ENCODE data around the gene NTPCR.
A peak's percentile ranks its signal among the peaks of the same experiment; 100 is the strongest.

NTPCR gene

DNA sequence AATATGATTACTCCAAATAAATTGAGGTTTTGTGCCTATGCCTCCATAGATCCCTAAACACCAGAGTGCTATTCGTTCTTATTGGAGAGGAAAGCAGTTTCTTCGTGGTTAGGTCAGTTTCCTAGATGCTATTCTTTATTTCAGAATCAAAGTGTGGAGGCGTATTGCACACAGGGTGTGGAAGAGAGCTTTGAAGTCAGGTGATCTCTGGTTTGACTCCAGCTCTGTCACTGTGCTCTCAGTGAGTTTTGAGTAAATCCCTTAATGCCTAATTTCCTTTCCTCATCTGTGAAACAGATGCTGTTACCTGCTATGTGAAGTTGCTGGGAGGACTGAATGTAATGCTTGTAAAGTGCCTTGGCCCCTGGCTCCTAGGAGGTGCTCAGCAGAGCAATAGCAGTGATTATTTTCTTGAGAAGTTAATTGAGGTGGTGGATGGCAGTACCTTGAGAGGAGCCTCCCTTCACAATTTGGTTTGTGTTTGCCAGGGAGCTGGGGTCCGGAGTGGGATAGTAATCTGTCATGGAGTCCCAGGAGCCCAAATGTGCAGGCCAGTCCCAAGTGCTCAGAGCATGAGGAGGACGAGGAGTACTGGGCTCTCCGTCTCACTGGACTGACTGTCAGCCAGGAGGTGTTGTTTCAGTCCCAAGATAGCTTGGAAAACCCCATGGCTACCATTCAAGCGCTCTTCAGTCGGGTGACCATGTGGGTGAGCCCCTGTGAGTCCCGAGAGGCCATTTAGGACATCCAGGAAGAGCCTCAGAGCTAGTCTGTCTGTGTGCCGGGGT, 14.9 kb downstream of the NTPCR start:
- DNase-seq, result no peak

DNA sequence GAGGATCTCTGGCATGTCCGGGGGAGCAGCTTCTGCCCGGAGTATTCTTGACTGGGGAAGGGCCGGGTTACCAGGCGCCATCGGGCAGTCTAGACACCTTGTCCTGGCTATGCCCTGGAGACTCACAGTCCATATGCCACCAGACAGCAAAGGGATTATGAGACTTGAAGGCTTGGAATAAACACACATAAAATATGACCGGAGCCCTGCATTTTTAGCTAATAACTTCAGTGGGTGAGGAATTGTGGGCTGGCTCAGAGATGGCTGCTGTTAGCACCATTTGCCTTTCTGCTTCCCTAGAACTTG, 15.5 kb downstream of the NTPCR start:
- DNase-seq, result no peak

DNA sequence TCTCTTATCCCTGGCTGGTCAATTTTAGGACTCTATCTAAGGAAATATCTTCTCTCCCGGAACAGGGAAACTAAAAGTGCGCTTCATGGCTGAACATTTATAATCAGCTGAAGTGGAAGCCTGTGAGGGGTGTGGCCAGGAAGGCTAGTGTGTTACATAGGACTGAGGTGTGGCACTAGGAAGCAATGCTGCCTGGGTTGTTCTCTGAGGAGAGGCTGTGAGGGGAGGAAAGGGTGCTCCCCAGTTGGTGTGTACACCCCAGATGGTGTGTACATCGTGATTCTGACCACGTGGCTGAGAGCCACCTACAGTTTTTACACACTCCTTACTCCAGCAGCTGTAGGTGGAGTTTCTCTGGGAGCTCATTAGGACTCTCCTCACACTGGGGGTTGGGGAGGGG, 16.3 kb downstream of the NTPCR start:
- DNase-seq, result no peak

DNA sequence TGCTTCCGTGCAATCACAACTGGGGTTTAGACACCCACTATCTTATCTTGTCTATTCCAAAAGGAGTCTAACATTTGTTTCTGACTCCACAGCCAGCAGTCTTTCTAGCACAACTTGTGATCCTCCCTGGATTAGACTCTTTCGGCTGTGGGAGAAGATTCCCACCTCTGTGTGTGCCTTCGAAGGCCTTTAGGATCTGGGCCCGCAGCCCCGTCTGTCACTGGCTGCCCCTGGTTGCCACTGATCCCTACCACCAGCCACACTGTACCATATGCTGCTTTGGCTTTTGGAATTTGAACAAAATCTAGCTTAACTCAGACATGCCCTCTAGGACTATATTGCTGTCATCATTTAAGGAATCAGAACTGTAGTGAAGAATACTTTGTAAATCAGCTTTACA, 18.0 kb downstream of the NTPCR start:
- no peak for DNase-seq

DNA sequence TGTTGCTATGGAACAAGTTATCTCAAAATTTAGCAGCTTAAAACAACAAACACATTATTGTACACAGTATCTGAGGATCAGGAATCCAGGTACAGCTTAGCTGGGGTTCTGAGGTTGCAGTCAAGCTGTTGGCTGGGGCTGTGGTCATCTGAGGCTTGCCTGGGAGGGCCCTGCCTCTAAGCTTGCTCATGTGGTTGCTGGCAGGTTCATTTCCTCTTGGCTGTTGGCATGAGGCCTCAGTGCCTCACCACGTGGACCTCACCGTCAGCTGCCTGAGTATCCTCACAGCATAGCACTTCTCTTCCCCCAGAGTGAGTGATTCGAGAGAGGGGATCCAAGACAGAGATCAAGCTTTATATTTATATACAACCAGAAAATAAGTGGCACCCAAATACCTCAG, 18.6 kb downstream of the NTPCR start:
- DNase-seq, result no peak

DNA sequence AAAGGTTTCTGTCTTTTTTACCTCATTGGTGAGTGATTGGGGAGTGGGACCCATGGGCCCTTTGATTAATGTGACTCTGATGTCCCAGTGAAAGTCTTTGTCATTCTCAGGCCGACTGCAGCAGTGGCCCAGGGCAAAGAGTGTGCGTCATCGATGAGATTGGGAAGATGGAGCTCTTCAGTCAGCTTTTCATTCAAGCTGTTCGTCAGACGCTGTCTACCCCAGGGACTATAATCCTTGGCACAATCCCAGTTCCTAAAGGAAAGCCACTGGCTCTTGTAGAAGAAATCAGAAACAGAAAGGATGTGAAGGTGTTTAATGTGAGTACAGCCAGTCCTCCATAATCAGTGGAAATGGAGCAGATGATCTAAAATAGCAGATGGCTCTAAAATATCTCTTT, 19.4 kb downstream of the NTPCR start:
- no peak for DNase-seq

DNA sequence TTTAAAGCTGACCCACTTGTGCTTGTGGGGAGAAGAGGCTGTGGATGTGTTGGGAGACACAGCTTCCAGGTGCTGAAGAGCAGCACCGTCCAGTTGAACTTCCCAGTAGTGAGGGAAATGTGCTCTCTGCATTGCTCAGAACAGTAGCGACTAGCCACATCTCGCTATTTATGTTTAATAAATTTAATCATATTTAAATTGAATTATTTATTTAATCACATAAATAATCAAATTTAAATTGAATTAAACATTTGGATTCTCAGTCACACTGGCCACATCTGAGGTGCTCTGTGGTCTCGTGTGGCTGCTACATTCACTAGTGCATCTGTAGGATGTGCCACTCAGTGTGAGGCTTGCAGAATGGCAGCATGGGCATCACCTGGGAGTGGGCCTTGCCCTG, 20.1 kb downstream of the NTPCR start:
- no peak for DNase-seq

DNA sequence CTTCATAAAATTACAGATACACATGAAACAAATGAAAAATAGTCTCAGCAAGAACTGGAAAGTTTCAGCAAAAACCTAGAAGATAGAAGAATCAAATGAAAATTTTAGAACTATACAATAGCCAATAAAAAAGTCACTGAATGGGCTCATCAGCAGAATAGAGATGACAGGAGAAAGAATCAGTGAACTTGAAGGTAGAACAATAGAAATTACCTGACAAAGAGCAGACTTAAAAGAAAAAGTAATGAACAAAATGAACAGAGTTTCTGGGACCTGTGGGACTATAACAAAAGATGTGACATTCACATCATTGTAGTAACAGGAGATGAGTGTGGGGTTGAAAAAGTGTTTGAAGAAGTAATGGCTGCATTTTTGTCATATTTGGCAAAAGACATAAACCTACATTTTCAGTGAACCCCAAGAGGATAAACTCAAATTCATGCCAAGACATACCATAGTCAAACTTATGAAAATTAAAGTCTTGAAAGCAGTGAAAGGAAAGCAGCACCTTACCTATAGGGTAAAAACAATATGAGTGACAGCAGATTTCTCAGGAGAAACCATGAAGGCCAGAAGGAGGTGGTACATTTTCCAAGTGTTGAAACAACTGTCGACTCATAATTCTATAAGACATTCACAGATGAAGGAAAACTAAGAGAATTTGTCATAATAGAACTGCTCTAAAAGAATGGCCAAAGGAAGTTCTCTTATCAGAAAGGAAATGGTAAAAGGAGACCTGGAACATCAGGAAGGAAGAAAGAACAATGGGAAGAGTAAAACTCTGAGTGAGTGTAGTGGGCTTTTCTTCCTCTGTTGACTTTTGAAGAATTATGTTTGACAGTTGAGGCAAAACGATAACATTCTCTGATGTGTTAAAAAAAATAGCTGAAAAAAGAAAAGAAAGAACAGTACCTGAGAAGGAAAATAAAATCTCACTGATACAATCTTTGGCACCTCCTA, 23.5 kb downstream of the NTPCR start:
- DNase-seq, result no peak

DNA sequence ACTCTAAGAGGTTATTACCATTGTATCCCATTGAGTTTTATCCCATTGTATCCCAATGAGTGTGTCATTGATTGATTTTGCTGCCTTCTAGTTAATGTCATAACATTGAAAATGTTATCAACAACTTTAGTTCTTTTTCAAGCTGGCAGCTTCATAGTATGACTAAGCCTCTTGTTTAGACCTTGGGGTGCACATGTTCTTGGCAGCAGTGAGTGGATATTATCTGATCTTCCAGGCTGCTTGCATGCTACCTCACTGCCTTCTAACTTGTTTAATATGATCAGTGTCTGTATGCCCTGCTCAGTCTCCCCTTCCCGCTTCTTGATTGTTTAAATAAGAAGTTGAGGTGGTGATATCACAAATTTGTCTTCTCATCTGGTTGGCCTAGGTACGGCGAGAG, 24.6 kb downstream of the NTPCR start:
- DNase-seq, result no peak

DNA sequence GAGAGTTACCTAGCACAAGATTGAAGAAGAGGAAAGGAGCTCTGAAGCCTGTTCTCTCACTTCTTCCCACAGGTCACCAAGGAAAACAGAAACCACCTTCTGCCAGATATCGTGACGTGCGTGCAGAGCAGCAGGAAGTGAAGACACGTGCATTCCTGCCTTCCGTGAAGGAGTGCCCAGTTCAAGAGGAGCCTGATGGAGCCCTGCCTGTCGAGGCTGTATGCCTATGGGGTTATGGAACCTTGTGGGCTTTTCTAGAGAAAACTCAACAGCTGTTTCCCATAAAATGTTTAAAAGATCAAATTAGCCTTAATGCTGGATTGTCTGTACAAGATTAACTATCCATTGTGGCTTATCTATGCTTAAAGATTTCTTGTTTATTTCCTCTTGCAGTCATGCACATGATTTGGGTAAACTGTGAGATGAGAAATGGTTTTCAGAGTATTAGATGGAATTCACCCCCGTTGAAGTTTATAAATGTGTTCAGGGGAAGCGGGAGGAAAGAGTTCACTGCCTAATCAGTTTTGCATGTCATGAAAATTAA, 27.8 kb downstream of the NTPCR start:
- peak; percentile 26 for DNase-seq

DNA sequence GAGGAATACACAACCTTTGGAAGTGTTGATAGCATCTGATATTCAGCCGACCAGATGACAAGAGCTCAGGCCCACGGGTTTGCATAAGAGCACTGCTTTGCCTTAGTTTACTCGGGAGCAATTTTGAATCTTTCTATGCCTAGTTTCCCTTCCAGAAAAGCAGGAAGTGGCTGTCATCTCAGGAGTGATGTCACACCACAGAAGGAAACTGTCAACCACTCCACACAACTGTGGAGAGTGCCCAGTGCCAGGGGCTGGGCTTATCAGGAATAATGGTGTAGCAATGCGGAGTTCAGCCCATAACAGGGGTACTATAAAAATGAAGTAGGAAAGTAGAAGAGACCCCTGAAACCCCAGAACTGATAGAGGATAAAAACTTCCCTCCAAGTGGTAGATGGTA, 28.4 kb downstream of the NTPCR start:
- DNase-seq, result no peak

DNA sequence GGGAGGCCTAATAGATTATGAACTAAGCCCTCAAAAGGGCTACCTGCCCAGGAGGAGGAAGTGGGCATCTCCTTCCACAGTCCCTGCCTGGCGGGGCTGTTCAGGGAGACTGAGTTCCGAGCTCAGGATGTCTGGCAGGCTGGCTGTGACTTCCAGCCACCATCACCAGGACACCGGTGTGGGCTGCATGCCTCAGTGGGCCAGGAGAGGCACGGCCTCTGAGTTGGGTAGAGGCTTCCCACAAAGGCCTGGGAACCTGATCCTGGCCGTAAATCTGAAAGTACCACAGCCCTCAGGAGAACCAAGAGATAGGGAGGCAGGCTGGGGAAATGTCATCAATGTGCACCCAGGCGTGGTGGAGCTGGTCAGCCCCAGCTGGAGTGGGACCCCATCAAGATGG, 29.1 kb downstream of the NTPCR start:
- DNase-seq, result no peak

DNA sequence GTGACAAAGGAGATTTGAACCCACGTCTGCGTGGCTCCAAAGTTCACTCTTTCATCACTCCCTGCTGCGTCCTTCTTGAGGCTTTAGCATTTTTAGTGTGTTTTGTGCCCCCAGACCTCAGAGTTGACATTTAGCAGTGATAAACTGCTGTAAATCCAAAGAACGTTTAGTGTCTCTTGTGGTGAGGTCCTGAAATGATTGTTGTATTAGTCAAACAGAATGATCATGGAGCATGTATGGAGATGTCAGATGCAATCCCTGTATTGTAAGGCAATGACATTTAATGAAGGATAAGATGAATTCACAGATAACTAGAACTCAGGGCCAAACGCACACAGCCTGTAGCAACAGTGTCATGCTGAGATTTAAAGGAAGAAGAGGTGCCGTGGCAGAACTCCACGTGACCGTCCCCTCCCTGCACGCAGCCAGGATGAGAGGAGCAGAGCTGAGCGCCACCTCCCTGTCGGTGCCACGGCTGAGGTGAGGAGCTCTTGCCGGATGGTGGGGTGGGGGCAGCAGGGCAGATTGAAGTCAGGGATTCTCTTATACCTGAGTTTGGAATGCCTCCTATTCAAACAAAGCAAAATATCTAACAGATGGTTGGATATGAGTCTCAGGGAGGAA, 30.1 kb downstream of the NTPCR start:
- no peak for DNase-seq

DNA sequence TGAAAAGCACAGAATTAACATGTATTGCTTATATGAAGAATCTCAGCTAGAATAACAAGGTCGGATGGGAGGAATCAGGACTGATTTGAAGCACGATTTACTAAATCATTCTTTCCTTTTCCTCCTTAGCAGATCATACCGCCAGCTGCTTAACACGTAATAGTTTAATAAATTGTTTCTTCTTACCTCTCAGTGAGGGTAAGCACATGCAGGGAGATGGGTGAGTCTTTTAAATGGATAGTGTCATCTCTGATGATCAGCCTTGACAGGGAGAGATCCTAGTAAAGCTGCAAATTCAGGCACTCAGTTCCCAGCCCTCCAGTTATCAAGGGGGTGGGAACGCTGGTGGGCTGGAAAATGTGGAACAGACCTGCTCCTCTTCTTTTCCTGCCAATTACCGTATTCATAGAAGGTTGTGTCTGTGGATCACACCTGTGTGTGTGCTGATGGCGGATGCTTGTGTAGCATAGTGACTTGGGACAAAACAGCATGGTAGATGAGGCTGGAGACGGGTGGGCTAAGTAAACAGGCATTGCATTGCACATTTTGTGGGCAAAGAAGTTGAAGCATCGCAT, 30.7 kb downstream of the NTPCR start:
- DNase-seq, result no peak

DNA sequence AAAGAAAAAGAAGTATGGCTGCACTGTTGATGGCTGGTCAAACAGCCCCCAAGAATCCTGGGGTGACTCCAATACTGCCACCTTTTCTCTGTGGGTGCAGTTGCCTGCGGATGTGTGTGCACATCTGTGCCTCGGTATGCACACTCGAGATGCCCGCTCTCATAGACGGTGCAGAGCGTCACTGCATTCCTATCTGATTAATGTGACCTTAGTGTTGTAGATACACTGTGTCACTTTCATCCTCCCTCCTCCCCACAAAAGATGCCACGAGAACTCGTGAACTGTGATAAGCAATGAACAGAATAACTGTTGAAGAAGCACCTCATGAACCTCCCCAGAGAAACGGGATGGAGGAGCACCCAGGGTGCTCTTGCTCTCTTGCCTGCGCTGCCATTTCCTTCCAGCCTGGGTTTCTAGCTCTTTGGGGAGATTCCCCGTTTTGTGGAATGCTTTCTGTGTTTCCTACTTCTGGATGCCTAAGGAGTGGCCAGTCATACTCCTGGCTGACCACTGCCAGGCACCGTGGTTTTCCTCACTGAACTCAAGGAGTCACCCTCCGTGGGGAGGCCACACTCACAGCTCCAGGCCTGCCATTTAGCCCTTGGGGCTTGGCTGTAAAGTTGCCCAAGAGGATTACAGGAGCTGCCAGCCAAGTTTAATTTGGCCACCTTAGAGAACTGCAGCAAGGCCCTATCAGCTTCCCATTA, 32.0 kb downstream of the NTPCR start:
- DNase-seq, result no peak

DNA sequence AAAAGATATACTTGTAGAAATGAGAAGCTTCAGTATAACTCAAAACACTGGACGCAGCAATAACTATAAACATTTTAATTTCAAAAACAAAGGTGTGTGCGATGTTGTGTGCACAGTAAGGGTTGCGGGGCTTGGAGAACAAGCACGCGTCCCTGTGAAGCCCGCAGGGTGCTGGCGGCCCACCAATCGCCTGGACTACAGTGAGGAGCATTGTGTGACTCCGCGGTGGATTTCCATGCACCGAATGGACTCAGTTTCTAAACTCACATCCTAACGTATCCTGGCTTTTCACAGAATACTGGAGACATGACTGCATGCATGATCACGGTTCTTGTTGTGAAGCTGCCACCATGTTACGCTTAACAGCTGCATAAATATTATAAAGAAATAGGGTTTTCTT, 33.0 kb downstream of the NTPCR start:
- DNase-seq, result no peak

DNA sequence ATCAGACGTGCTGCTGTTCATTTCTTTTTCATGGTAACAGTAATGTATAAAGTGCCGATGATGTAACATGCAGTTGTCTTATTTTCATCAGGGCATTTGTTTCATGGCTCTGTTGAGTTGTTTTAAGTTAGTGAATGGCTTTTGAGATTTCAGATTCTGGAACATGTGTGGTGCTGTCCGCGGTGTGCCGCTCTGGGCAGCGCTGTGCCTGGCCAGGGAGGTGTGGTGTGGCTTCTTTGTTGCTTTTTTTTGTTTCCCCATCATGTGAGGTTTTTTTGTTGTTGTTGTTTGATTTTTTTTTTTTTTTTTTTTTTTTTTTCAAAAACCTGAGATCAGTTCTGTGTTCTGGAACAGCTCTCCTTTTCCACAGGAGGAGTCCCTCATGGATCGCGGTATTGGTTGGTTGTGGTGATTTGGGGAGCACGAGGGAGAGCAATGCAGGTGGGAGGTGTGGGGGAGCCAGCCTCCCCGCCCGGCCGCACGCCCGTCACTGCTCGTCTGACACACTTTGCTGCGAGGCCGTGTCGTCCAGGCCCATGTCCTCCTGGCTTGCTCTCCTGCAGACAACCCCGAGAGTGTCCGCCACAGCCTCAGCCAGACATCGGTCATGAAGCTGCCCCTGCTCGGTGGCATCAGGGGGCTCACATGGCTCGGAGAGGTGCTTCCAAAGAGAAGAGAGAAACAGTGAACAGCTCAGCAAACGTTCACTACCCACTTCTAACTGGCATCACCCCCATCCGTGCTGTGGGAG, 33.6 kb downstream of the NTPCR start:
- DNase-seq, result no peak

DNA sequence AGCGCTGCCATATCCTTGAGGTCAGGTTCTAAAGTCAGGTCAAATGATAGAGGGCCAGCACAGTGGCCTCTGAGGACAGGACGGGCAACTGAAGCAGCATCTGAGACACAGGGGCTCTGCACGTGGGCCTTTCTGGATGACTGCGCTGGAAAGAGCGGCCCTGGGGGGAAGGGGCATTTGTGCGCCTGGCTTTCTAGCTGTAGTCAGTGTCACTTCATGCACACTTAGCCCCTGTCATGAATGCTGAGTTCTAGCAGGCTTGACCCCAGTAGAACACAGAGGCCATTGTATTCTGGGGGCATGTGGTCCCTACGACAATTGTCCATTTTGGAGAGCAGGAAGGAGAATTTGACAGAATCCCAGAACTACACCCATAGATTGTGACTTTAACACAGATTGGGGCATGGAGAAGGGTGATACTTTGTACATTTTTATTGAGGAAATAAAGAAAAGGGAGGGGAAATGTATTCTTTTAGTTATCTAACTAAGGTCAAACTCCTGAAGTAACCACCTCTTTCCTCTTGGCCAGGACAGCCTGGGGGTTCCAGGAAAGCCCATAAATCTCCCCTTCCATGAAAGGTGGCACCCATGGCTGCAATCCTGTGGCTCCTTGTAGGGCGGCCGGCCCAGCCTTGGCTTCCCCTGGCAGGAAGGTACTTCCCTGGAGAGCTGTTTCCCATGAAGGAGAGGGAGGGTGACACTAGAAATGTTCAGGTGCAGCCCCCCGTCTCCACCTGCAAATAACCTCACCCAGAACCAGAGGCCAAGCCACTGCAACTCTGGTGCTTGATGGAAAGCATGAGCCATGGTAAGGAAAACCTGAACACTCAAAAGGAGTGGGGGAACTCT, 34.4 kb downstream of the NTPCR start:
- DNase-seq, result no peak

DNA sequence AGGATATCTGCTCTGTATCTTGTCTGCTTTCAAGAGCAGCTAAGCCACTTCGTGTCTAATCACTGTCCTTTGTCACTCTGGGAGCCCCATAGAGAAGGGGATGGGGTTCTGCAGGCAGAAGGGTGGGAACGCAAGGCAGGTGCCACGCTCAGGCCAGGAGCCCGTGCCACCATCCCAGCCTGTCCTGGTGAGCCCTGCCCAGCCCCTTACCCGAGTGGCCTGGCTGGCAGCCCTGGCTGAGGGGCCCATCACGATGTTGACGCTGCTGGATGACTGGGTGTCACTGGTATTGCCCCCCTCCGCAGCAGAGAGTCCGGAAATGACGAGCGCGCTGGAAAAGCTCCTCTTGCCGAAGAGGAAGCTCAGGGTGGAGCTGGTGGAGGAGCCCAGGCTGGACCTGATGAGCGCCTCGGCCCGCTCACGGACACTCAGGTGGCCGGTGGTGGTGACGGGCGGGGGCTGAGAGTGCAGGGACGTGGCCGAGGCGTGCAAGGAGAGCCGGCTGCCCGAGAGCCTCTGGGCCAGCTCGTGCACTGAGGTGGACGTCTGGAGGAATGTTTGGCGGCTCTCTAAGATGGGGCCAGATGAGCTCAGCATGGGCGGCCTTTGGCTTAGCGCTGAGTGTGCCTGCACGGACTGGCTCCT, 35.6 kb downstream of the NTPCR start:
- DNase-seq, result no peak

DNA sequence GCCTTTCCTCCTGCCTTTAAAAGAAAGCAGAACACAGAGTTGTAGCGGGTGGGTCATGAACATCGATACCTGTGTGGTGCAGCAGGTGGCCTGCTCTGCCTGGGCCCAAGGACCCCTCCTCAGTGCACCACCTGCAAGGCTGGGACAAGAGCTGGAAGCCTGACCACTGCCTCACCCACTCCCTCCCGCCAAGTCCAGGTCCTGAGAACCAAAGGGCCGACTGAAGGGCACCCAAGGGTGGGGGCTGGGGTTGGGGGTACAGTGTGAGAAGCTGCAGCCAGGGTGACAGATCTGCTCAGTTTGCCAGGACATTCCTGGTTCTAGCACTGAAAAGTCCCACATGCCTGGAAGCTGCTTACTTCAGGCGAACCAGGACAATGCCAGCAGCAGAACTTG, 36.1 kb downstream of the NTPCR start:
- no peak for DNase-seq
